ENCODE measurements around the gene XRCC1. TPM values are rescaled to one million over a fixed set of nuclear protein-coding genes. Genes with fewer than 3 reads are reported as not detected.

The XRCC1 gene
- total RNA-seq, 1 donor from 2014 or later: 6.4 TPM

DNA sequence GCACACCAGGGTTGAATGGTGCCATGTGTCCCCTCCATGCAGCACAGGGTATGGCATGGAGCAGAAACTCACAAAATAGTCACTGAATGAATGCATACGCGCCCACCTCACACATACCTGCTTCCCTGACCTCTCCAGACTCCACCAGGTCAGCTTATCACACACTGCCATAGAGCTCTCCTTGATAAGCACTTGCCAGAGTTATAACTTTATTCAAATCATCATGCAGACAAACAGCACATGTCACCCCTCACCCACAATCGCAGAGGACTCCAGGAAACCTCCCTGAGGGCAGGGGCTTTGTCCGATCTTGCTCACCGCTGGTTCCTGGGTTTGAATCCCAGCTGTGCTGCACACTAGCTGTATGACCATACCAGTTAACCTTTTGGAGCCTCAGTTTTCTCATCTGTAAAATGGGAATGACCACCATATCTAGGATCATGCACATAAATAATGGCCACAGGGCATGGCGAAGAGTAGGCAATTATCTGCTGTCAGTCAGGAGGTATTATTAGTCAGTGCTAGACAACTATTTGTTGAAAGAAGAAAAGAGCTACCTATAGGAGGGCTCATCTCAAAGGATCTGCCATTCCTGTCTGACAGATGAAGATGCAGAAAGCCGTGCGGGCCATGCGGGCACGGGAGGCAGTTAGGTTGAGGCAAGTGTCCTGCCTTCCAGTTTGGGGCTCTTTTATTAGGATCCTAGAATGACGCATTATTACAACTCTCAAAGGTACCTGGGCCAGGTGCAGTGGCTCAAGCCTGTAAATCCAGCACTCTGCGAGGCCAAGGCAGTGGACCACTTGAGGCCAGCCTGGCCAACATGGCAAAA lies 14.0 kb downstream of the XRCC1 start:
- peak overlapping the region; percentile 73 to 84 for H3K27ac ChIP-seq
- no peaks in the 10 kb centered on the region for H3K27me3 ChIP-seq
- H3K9me3 ChIP-seq: no peaks in the 10 kb centered on the region
- intact Hi-C loops (cut with DNase I): no loop called here
- no peak overlapping the region for H3K4me3 ChIP-seq
- TF ChIP-seq, protein P1, sequence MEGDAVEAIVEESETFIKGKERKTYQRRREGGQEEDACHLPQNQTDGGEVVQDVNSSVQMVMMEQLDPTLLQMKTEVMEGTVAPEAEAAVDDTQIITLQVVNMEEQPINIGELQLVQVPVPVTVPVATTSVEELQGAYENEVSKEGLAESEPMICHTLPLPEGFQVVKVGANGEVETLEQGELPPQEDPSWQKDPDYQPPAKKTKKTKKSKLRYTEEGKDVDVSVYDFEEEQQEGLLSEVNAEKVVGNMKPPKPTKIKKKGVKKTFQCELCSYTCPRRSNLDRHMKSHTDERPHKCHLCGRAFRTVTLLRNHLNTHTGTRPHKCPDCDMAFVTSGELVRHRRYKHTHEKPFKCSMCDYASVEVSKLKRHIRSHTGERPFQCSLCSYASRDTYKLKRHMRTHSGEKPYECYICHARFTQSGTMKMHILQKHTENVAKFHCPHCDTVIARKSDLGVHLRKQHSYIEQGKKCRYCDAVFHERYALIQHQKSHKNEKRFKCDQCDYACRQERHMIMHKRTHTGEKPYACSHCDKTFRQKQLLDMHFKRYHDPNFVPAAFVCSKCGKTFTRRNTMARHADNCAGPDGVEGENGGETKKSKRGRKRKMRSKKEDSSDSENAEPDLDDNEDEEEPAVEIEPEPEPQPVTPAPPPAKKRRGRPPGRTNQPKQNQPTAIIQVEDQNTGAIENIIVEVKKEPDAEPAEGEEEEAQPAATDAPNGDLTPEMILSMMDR (IDR thresholded peaks at IDR 0.05): no peak
- peaks cover 11 to 30% of the 10 kb centered on the region in 2 donors for H3K36me3 ChIP-seq
- no peak for DNase-seq (ENCODE audit: low spot score in 2 of 2)
- H3K4me1 ChIP-seq: peaks cover 4 to 13% of the 10 kb centered on the region in 2 donors

- peaks cover 17 to 35% of the 10 kb centered on the region in 2 donors for H3K36me3 ChIP-seq
- H3K4me1 ChIP-seq: peaks cover 4 to 13% of the 10 kb centered on the region in 2 donors
- no peaks in the 10 kb centered on the region for H3K9me3 ChIP-seq
- intact Hi-C loops (cut with DNase I): no loop called here
- TF ChIP-seq, protein P1 (IDR thresholded peaks at IDR 0.05): no peak
- no peak overlapping the region for H3K4me3 ChIP-seq
- DNase-seq (ENCODE audit: low spot score in 2 of 2): no peak
- no peaks in the 10 kb centered on the region for H3K27me3 ChIP-seq
- no peak overlapping the region for H3K27ac ChIP-seq
Observed at GRCh38 chr19:43560687-43561086, 14.6 kb downstream of the XRCC1 start.

- DNase-seq (ENCODE audit: low spot score in 2 of 2): peak in 1 of 2 donors; percentile 79
- TF ChIP-seq, protein P1 (IDR thresholded peaks at IDR 0.05): peak; percentile 35 to 58 (median 55)
- Histone ChIP-seq H3K27me3 (no peaks in the 10 kb centered on the region), H3K4me1 (no peaks in the 10 kb centered on the region), H3K36me3 (peaks cover 41 to 75% of the 10 kb centered on the region in 2 donors), H3K9me3 (no peaks in the 10 kb centered on the region), H3K27ac (no peak overlapping the region), H3K4me3 (no peak overlapping the region)
- intact Hi-C loops (cut with DNase I): loop anchor here (5.0 kb wide), 1 partner anchor 97 kb away; no protein-coding TSS in a partner anchor
Observed at GRCh38 chr19:43555185-43555770, 20.0 kb downstream of the XRCC1 start.

DNA sequence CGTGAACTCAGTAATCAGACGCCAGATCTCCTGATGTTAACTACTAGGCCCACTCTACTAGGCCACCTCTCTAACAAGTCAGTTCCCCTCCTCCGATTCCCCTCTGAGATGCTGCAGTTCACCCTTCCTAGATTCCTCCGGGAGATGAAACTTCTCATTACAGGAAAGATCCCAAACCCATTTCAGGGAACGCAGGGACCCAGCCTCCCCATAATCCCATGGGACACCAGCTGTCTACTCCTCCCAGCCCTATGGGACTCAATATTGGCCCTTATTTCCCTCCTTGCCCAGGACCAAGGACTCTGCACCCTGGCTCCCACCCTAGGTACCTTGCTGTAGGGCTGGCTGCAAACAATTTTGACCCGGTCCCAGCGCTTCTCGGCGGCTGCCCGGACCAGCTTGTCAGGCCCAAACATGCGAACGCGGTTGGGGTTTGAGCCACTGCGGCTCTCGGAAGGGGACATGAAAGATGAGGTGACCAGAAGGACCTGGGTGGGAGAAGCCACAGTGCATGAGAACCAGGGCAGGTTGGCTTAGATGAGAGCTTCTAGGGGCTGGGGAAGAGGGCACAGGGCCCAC lies 20.9 kb downstream of the XRCC1 start:
- intact Hi-C loops (cut with DNase I): no loop called here
- Histone ChIP-seq H3K9me3 (no peaks in the 10 kb centered on the region), H3K4me3 (no peak overlapping the region)

GRCh38 chr19:43553656-43554055 lies 21.7 kb downstream of the XRCC1 start:
- TF ChIP-seq, protein P1 (IDR thresholded peaks at IDR 0.05): no peak
- Histone ChIP-seq H3K9me3 (no peaks in the 10 kb centered on the region), H3K36me3 (peaks cover 45 to 81% of the 10 kb centered on the region in 2 donors), H3K27ac (no peak overlapping the region), H3K4me1 (no peaks in the 10 kb centered on the region), H3K4me3 (no peak overlapping the region), H3K27me3 (no peaks in the 10 kb centered on the region)
- intact Hi-C loops (cut with DNase I): no loop called here
- DNase-seq (ENCODE audit: low spot score in 2 of 2): no peak

More for the DNA sequence above, 20.9 kb downstream of the XRCC1 start:
- Histone ChIP-seq H3K36me3 (peaks cover 42 to 79% of the 10 kb centered on the region in 2 donors), H3K27ac (no peak overlapping the region), H3K27me3 (no peaks in the 10 kb centered on the region), H3K4me1 (no peaks in the 10 kb centered on the region)
- TF ChIP-seq, protein P1 (IDR thresholded peaks at IDR 0.05): no peak
- DNase-seq (ENCODE audit: low spot score in 2 of 2): no peak

Measured in ascending aorta (tissue), 2 donors.